DOHH2 (cell line): ENCODE measurements around the gene COL9A3.

Experiments
- H3F3A ChIP-seq: fragments of 200-600 bp; sonication (generic), shearing (Covaris generic); 2 replicates; pipeline ENCODE4 v1.6.0; 2016; ENCODE audit warnings: antibody characterized with exemption, mild to moderate bottlenecking; ENCODE audit not compliant: control insufficient read depth, insufficient read depth
- H3K27ac ChIP-seq: fragments of 200-600 bp; sonication (generic); 2 replicates; pipeline ENCODE4 v1.5.1; 2014; ENCODE audit warnings: low read depth, mild to moderate bottlenecking, low read length, moderate library complexity
- H3K27me3 ChIP-seq: fragments of 200-600 bp; sonication (generic); 2 replicates; pipeline ENCODE4 v1.6.1; 2014; ENCODE audit warnings: mild to moderate bottlenecking, low read length, mixed read lengths; ENCODE audit not compliant: control insufficient read depth
- H3K36me3 ChIP-seq: fragments of 200-600 bp; sonication (generic); 2 replicates; pipeline ENCODE4 v1.6.1; 2014; ENCODE audit warnings: mild to moderate bottlenecking, low read length, moderate library complexity, mixed read lengths; ENCODE audit not compliant: control insufficient read depth
- H3K4me1 ChIP-seq: fragments of 200-600 bp; sonication (generic); 2 replicates; pipeline ENCODE4 v1.6.1; 2014; ENCODE audit warnings: mild to moderate bottlenecking, low read length, mixed read lengths; ENCODE audit not compliant: control insufficient read depth
- H3K4me2 ChIP-seq: fragments of 200-600 bp; sonication (generic); 2 replicates; pipeline ENCODE4 v1.6.0; 2014; ENCODE audit warnings: mild to moderate bottlenecking, low read length, moderate library complexity
- H3K4me3 ChIP-seq: fragments of 200-600 bp; sonication (generic); 2 replicates; pipeline ENCODE4 v1.5.1; 2014; ENCODE audit warnings: mild to moderate bottlenecking, low read length, mixed read lengths
- H3K79me2 ChIP-seq: fragments of 200-600 bp; sonication (generic); 2 replicates; pipeline ENCODE4 v1.6.1; 2014; ENCODE audit warnings: mild to moderate bottlenecking, low read length, mixed read lengths; ENCODE audit not compliant: control insufficient read depth
- H3K9me2 ChIP-seq: fragments of 200-600 bp; sonication (generic); replicated peaks from 2 replicates; pipeline ENCODE4 v1.6.1; 2014; ENCODE audit warnings: mild to moderate bottlenecking, low read length, mixed read lengths; ENCODE audit not compliant: control insufficient read depth
- H3K9me3 ChIP-seq: fragments of 200-600 bp; sonication (generic); 2 replicates; pipeline ENCODE4 v1.6.1; 2014; ENCODE audit warnings: antibody characterized with exemption, low read length, mixed read lengths; ENCODE audit not compliant: control insufficient read depth, insufficient read depth
- H4K20me1 ChIP-seq: fragments of 200-600 bp; sonication (generic); 2 replicates; pipeline ENCODE4 v1.6.0; 2014; ENCODE audit warnings: low read depth, mild to moderate bottlenecking, antibody characterized with exemption, low read length, moderate library complexity; ENCODE audit not compliant: control insufficient read depth, insufficient read depth
- CTCF ChIP-seq: fragments of 200-600 bp; sonication (generic); IDR thresholded peaks from one replicate; pipeline ENCODE4 v1.5.1; 2014; ENCODE audit warnings: antibody characterized with exemption, mild to moderate bottlenecking, low read depth, low read length; ENCODE audit not compliant: poor library complexity, severe bottlenecking
- EZH2phosphoT487 ChIP-seq: fragments of 200-600 bp; sonication (generic); IDR thresholded peaks from 2 replicates; pipeline ENCODE4 v1.6.1; 2017; ENCODE audit warnings: borderline replicate concordance, mild to moderate bottlenecking, antibody characterized with exemption, low read length, moderate library complexity, mixed read lengths

COL9A3 gene

GRCh38 chr20:62835931-62836861 is 19.3 kb downstream of the COL9A3 start:
- H3K4me2 ChIP-seq: no peak overlapping the region
- no peaks in the 10 kb centered on the region for H3K9me3 ChIP-seq
- H3K36me3 ChIP-seq: no peaks in the 10 kb centered on the region
- H4K20me1 ChIP-seq: no peaks in the 10 kb centered on the region
- no peaks in the 10 kb centered on the region for H3K79me2 ChIP-seq
- peaks cover 16% of the 10 kb centered on the region for H3K4me1 ChIP-seq
- TF ChIP-seq CTCF (no peak), EZH2phosphoT487 (no peak)
- no peak overlapping the region for H3K27ac ChIP-seq
- H3F3A ChIP-seq: 0 out of 2 replicates have a peak, but pooled peaks cover 2% of the 10 kb centered on the region
- no peak overlapping the region for H3K4me3 ChIP-seq
- no peaks in the 10 kb centered on the region for H3K27me3 ChIP-seq
- no peaks in the 10 kb centered on the region for H3K9me2 ChIP-seq

GRCh38 chr20:62836967-62837490 is 20.2 kb downstream of the COL9A3 start:
- Histone ChIP-seq H3K27ac (no peak overlapping the region), H3K4me2 (no peak overlapping the region), H3K4me3 (no peak overlapping the region), H3K9me3 (no peaks in the 10 kb centered on the region), H3F3A (peaks cover 3% of the 10 kb centered on the region; the same call in 1 of the 2 replicates), H3K36me3 (no peaks in the 10 kb centered on the region), H3K9me2 (no peaks in the 10 kb centered on the region), H3K27me3 (no peaks in the 10 kb centered on the region), H3K79me2 (no peaks in the 10 kb centered on the region), H3K4me1 (peaks cover 12% of the 10 kb centered on the region), H4K20me1 (no peaks in the 10 kb centered on the region)
- no peak for TF ChIP-seq EZH2phosphoT487
- no peak for TF ChIP-seq CTCF

- Histone ChIP-seq H3F3A (peaks cover 3% of the 10 kb centered on the region; the same call in 1 of the 2 replicates), H3K27me3 (no peaks in the 10 kb centered on the region), H4K20me1 (no peaks in the 10 kb centered on the region), H3K36me3 (no peaks in the 10 kb centered on the region), H3K4me1 (peaks cover 5% of the 10 kb centered on the region), H3K79me2 (no peaks in the 10 kb centered on the region), H3K4me2 (no peak overlapping the region), H3K4me3 (no peak overlapping the region), H3K9me3 (no peaks in the 10 kb centered on the region), H3K27ac (no peak overlapping the region), H3K9me2 (no peaks in the 10 kb centered on the region)
- TF ChIP-seq CTCF (no peak), EZH2phosphoT487 (no peak)
These were observed 20.9 kb downstream of the COL9A3 start for GRCh38 chr20:62837790-62838127.
